ENCODE measurements around the gene CSNK1G2. TPM values are rescaled to one million over a fixed set of nuclear protein-coding genes. Genes with fewer than 3 reads are reported as not detected.

CSNK1G2 gene
- total RNA-seq, 4 donors from 2014 or later = 37.9 to 42.9 (median 38.1) TPM

DNA sequence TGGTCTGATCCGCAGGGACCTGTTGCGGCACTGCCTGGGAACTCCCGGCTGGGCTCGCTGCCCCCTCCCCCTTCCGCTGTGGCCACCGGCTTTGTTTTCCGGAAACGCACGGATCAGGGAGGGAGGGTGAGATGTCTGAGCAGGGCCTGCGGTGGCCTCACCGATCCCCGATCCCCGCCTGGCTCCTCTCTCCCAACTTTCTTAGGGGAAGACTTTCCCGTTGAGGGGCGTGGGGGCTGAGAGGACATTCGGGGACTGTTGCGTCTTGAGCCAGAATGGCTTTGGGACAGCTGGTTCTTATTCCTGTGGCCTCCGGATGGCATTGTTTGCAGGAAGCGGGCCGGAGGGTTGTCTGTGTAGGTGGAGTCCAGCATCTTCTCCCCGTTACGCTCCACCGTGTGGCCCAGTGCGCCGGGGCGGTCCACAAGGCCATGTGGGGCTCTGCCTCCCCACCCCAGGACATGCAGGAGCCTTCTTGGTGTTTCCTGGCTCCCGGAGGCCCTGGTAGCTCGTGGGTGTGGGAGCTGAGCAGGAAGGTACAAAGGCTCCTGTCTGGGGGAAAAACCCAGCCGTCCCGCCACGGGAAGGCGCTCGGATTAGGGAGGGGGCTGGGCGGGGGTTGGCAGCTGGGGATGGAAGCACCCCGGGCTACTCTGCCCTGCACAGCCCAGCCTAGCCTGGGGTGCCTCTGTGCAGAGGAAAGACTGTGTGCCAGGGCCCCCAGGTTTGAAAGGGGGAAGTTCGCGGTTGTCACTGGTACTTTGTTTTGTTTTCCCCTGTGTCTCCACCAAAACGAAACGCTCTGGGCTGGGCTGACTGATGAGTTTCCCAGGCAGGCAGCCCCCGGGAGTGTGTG is 1.3 kb downstream of the CSNK1G2 start:
- in situ Hi-C loops (cut with MboI; ENCODE audit: low sequenced_read_pairs in 4 of 4) (no loop called here), intact Hi-C loops (cut with DNase I; ENCODE audit: low total_unique reads) (no loop called here)
- H3K36me3 ChIP-seq = no peaks in the 10 kb centered on the region
- peaks cover 21 to 34% of the 10 kb centered on the region in 2 donors for H3K4me1 ChIP-seq
- no peaks in the 10 kb centered on the region for H3K9me3 ChIP-seq
- H3K27ac ChIP-seq = peak overlapping the region; percentile 81 to 98 (median 89)
- peak; percentile 12 to 16 for ATAC-seq
- peak; percentile 50 to 61 for DNase-seq
- TF ChIP-seq POLR2A (IDR thresholded peaks at IDR 0.05) (peak; percentile 43 to 51), CTCF (IDR thresholded peaks at IDR 0.05 in 4 of 5, conservative IDR thresholded peaks at IDR 0.05 in 1 of 5) (no peak)
- peak overlapping the region; percentile 67 to 86 (median 76) for H3K4me3 ChIP-seq
- no peaks in the 10 kb centered on the region for H3K27me3 ChIP-seq

DNA sequence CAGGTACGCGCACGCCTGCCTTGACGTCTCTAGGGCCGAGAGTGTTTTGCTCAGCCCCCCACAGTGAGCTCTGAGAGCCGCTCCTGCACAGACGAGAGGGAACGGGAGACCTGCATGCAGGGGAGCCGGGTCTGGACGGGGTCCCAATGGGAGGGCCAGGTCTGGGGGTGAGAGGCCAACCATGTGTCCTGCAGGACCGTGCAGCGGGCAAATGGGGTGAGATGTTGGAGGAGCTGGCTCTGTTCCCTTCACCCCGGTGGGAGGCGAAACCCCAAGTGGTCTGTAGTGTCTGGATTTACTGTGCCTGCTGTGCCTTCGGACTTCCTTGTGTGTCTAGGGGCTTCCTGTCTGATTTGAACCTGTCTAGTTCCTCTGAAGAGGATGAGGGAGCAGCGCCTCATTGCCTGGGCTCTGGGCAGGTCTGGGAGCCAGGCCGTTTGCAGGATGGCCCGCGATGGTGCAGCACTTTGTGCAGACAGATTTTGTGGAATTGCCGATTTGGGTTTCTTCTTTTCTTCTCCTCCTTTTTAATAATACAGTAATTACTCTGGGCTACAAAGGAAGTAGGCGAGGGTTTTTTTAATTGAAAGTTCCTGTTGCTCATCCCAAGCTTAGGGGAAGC is 2.1 kb downstream of the CSNK1G2 start:
- no peak for ATAC-seq
- intact Hi-C loops (cut with DNase I; ENCODE audit: low total_unique reads) = no loop called here
- TF ChIP-seq POLR2A (IDR thresholded peaks at IDR 0.05) (no peak), CTCF (IDR thresholded peaks at IDR 0.05 in 4 of 5, conservative IDR thresholded peaks at IDR 0.05 in 1 of 5) (no peak)
- Histone ChIP-seq H3K27ac (peak overlapping the region; percentile 81 to 98 (median 89)), H3K4me3 (peak overlapping the region; percentile 67 to 86 (median 76)), H3K9me3 (no peaks in the 10 kb centered on the region), H3K27me3 (no peaks in the 10 kb centered on the region), H3K36me3 (no peaks in the 10 kb centered on the region), H3K4me1 (peaks cover 21 to 34% of the 10 kb centered on the region in 2 donors)
- DNase-seq = no peak
- in situ Hi-C loops (cut with MboI; ENCODE audit: low sequenced_read_pairs in 4 of 4) = no loop called here

DNA sequence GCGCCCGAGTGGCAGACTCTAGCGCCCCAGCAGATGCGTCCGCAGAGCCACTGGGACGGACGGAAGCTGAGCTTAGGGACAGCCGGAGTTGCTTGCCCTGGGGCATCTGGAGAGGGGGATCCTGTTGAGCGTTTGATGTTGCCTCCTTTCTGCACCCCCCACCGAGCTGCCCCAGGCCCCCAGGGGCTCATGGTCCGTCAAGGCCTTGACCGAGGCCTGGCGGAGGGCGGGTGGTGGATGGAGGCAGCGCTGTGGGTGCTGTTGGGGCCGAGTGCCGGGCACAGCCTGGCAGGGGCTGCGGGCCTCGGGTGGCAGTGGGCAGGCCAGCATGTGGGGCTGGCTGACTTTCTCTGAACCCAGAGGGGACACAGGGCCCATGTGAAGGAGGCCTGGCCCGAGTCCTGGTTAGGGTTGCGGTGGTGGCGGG is 2.7 kb downstream of the CSNK1G2 start:
- H3K36me3 ChIP-seq = no peaks in the 10 kb centered on the region
- H3K27me3 ChIP-seq = no peaks in the 10 kb centered on the region
- DNase-seq = no peak
- H3K27ac ChIP-seq = no peak overlapping the region
- intact Hi-C loops (cut with DNase I; ENCODE audit: low total_unique reads) (no loop called here), in situ Hi-C loops (cut with MboI; ENCODE audit: low sequenced_read_pairs in 4 of 4) (no loop called here)
- no peaks in the 10 kb centered on the region for H3K9me3 ChIP-seq
- no peak for ATAC-seq
- H3K4me1 ChIP-seq = peaks cover 21 to 34% of the 10 kb centered on the region in 2 donors
- no peak overlapping the region for H3K4me3 ChIP-seq
- TF ChIP-seq POLR2A (IDR thresholded peaks at IDR 0.05) (no peak), CTCF (IDR thresholded peaks at IDR 0.05 in 4 of 5, conservative IDR thresholded peaks at IDR 0.05 in 1 of 5) (no peak)

DNA sequence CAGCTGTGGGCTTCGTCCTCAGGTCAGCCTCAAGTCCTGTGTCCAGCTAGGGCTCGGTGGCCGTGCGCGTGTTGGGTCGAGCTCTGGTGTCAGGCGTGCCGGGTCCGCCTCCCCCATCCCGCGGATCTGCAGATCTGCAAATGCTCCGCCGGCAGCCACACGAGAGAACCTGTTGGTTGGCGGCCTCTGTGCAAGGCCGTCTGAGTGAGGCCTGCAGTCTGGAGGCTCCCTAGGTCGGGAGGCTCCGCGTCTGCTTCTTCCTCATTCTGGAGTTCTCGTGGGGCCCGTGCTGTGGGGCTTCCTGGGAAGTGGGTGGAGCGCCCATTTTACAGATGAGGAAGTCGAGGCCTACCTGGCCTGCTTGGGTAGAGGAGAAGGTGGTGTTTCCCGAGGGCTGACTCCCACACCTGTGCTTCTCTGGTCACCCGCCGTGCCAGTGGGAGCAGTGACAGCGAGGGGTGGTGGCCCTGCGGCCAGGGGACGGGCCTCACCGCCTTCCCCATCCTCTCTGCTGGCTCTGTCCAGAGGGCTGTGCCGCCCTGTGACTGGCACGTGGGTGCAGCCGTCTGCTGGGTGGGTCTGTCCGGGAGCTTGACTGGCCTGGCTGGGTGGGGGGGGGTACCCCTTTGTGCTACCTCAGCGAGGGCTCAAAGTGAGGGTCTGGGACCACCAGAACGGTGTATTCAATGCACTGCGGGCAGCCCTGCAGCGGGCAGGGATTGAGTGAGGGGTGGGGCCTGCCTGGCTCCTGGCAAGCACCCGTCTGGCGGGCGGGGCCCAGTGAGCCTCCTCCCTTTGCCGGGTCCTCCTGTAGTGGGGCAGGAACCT is 3.3 kb downstream of the CSNK1G2 start:
- intact Hi-C loops (cut with DNase I; ENCODE audit: low total_unique reads) = no loop called here

More for the DNA sequence above, 3.3 kb downstream of the CSNK1G2 start:
- no peak for ATAC-seq
- Histone ChIP-seq H3K9me3 (no peaks in the 10 kb centered on the region), H3K27me3 (no peaks in the 10 kb centered on the region), H3K36me3 (no peaks in the 10 kb centered on the region), H3K4me1 (peaks cover 21 to 32% of the 10 kb centered on the region in 2 donors), H3K27ac (no peak overlapping the region), H3K4me3 (no peak overlapping the region)
- TF ChIP-seq CTCF (IDR thresholded peaks at IDR 0.05 in 4 of 5, conservative IDR thresholded peaks at IDR 0.05 in 1 of 5) (no peak), POLR2A (IDR thresholded peaks at IDR 0.05) (no peak)
- in situ Hi-C loops (cut with MboI; ENCODE audit: low sequenced_read_pairs in 4 of 4) = no loop called here
- no peak for DNase-seq

Measured in gastrocnemius medialis (tissue), 4 donors.